Measurements from ENCODE around the gene MYH7B.

GRCh38 chr20:34907616-34908469 is 47.8 kb upstream of the MYH7B start:
- TF ChIP-seq CTCF (conservative IDR thresholded peaks at IDR 0.05) (no peak), ZFX (IDR thresholded peaks at IDR 0.05) (no peak)
